Chondrocyte (in vitro differentiated cells): ENCODE data around the gene TSPAN15. TPM values are rescaled to one million over a fixed set of nuclear protein-coding genes. Genes with fewer than 3 reads are reported as not detected.

ENCODE experiments used
- DNase-seq: peaks from one replicate; pipeline ENCODE4 v3.0.0; 2021; ENCODE audit warnings: mixed read lengths, low spot score
- H3K27ac Mint-ChIP-seq: one replicate; pipeline ENCODE4 v1.8.0; 2021; ENCODE audit warnings: mild to moderate bottlenecking, moderate library complexity, mixed read lengths; ENCODE audit not compliant: unreplicated experiment
- H3K27me3 Mint-ChIP-seq: 2 replicates; pipeline ENCODE4 v1.8.0; 2021; ENCODE audit warnings: low read depth, mixed read lengths
- H3K36me3 Mint-ChIP-seq: 2 replicates; pipeline ENCODE4 v1.8.0; 2021; ENCODE audit warnings: low read depth, mixed read lengths
- H3K4me1 Mint-ChIP-seq: 2 replicates; pipeline ENCODE4 v1.8.0; 2021; ENCODE audit warnings: low read depth, mild to moderate bottlenecking, mixed read lengths
- H3K4me3 Mint-ChIP-seq: one replicate; pipeline ENCODE4 v1.8.0; 2021; ENCODE audit warnings: mild to moderate bottlenecking, moderate library complexity, mixed read lengths; ENCODE audit not compliant: unreplicated experiment
- H3K9me3 Mint-ChIP-seq: 2 replicates; pipeline ENCODE4 v1.8.0; 2021; ENCODE audit warnings: low read depth, mixed read lengths
- total RNA-seq: library from RNA; stranded (reverse); gene quantifications from 3 replicates; pipeline ENCODE4 v1.2.1, GENCODE V29; 2021
- TF ChIP-seq, protein P1 (sequence below): fragments of 200-600 bp; sonication (generic); IDR thresholded peaks from 2 replicates; pipeline ENCODE4 v1.5.0; 2021; ENCODE audit warnings: antibody characterized with exemption, mild to moderate bottlenecking, moderate library complexity

The TSPAN15 gene
- total RNA-seq, 1 donor from 2014 or later, result 8.9 TPM

- Mint-ChIP-seq H3K4me1 (peaks cover 45% of the 10 kb centered on the region), H3K36me3 (no peaks in the 10 kb centered on the region), H3K4me3 (no peak overlapping the region), H3K9me3 (no peaks in the 10 kb centered on the region), H3K27me3 (no peaks in the 10 kb centered on the region), H3K27ac (no peak overlapping the region)
- DNase-seq, result no peak
- TF ChIP-seq, protein P1, sequence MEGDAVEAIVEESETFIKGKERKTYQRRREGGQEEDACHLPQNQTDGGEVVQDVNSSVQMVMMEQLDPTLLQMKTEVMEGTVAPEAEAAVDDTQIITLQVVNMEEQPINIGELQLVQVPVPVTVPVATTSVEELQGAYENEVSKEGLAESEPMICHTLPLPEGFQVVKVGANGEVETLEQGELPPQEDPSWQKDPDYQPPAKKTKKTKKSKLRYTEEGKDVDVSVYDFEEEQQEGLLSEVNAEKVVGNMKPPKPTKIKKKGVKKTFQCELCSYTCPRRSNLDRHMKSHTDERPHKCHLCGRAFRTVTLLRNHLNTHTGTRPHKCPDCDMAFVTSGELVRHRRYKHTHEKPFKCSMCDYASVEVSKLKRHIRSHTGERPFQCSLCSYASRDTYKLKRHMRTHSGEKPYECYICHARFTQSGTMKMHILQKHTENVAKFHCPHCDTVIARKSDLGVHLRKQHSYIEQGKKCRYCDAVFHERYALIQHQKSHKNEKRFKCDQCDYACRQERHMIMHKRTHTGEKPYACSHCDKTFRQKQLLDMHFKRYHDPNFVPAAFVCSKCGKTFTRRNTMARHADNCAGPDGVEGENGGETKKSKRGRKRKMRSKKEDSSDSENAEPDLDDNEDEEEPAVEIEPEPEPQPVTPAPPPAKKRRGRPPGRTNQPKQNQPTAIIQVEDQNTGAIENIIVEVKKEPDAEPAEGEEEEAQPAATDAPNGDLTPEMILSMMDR, result no peak
Observed at GRCh38 chr10:69466689-69467088, 15.4 kb downstream of the TSPAN15 start.

- Mint-ChIP-seq H3K4me3 (no peak overlapping the region), H3K27ac (peak overlapping the region; percentile 58), H3K27me3 (no peaks in the 10 kb centered on the region), H3K36me3 (no peaks in the 10 kb centered on the region), H3K4me1 (peaks cover 58% of the 10 kb centered on the region), H3K9me3 (no peaks in the 10 kb centered on the region)
- no peak for DNase-seq
- TF ChIP-seq, protein P1, result no peak
Observed at GRCh38 chr10:69467928-69468750, 16.9 kb downstream of the TSPAN15 start.

GRCh38 chr10:69468751-69469089 lies 17.5 kb downstream of the TSPAN15 start:
- TF ChIP-seq, protein P1, result no peak
- H3K9me3 Mint-ChIP-seq, result no peaks in the 10 kb centered on the region
- H3K27me3 Mint-ChIP-seq, result no peaks in the 10 kb centered on the region
- no peak overlapping the region for H3K4me3 Mint-ChIP-seq
- DNase-seq, result no peak
- H3K4me1 Mint-ChIP-seq, result peaks cover 60% of the 10 kb centered on the region
- H3K27ac Mint-ChIP-seq, result peak overlapping the region; percentile 58
- H3K36me3 Mint-ChIP-seq, result no peaks in the 10 kb centered on the region

DNA sequence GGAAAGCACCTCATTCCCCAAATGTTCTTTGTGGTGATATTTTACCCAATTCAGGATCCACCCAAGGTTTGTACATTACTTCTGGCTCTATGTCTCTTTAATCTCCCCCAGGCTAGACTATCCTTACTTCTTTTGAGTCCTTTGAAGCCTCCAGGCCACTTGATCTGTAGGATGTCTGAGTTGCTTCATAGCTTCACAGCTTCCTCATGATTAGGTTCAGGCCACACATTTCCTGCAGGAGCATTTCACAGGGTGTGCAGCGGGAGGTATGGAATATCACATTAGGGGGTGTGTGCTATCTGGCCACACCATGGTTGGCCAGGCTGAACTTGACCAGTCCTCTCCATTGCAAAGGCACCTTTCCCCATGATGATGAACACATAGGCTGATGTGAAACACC lies 18.7 kb downstream of the TSPAN15 start:
- Mint-ChIP-seq H3K9me3 (no peaks in the 10 kb centered on the region), H3K27me3 (no peaks in the 10 kb centered on the region)

DNA sequence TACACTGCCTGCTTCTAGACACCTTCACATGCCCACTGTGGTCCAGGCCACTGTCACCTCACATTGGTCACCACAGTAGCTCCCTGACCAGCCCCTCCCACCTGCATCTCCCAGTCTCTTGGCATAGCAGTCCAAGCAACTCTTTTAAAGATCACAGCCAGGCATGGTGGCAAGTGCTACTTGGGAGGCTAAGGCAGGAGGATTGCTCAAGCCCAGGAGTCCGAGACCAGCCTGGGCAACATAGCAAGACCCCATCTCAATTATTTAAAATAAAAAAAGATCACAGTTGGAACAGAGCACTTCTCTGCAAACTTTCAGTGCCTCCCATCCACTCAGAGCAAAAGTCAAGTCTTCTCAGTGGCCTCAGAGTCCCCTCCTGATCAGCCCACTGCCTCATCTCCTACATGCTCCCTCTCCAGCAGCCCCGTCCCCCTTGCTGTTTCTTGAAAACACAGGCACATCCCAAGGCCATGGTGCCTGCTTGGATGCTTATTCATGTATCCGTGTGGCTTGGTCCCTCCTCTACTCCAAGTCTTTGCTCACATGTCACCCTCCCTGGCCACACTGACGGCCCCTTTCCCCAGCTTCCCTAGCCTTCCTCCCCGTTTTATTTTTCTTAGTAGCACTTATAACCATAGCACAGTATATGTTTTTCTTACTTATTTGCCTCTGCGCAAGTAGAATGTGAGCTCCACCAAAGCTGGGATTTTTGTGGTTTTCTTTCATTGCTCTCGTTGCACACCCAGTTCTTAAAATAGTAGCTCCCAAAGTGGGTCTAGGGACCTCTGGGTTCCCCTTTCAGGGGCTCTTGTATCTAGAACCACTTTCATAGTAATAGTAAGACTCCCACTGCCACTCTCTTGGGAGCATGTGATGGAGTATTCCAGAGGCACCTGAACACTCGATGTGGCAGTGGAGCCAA lies 19.5 kb downstream of the TSPAN15 start:
- H3K4me1 Mint-ChIP-seq, result peaks cover 67% of the 10 kb centered on the region
- no peaks in the 10 kb centered on the region for H3K27me3 Mint-ChIP-seq
- DNase-seq, result no peak
- H3K4me3 Mint-ChIP-seq, result peak overlapping the region; percentile 3
- peak overlapping the region; percentile 82 for H3K27ac Mint-ChIP-seq
- TF ChIP-seq, protein P1, result no peak
- no peaks in the 10 kb centered on the region for H3K9me3 Mint-ChIP-seq
- H3K36me3 Mint-ChIP-seq, result no peaks in the 10 kb centered on the region

More for the DNA sequence above, 18.7 kb downstream of the TSPAN15 start:
- peak overlapping the region; percentile 12 for H3K4me3 Mint-ChIP-seq
- peak overlapping the region; percentile 5 for H3K27ac Mint-ChIP-seq
- TF ChIP-seq, protein P1, result no peak
- peaks cover 66% of the 10 kb centered on the region for H3K4me1 Mint-ChIP-seq
- no peaks in the 10 kb centered on the region for H3K36me3 Mint-ChIP-seq
- DNase-seq, result no peak
